ENCODE data around the gene RXRA.

Gene RXRA

GRCh38 chr9:134483361-134484184 lies 157.3 kb downstream of the RXRA start:
- no peak overlapping the region for H3K4me3 ChIP-seq (ENCODE audit: low read depth, low read length)

GRCh38 chr9:134484479-134484878 lies 158.2 kb downstream of the RXRA start:
- H3K4me3 ChIP-seq (ENCODE audit: low read depth, low read length), result no peak overlapping the region

DNA sequence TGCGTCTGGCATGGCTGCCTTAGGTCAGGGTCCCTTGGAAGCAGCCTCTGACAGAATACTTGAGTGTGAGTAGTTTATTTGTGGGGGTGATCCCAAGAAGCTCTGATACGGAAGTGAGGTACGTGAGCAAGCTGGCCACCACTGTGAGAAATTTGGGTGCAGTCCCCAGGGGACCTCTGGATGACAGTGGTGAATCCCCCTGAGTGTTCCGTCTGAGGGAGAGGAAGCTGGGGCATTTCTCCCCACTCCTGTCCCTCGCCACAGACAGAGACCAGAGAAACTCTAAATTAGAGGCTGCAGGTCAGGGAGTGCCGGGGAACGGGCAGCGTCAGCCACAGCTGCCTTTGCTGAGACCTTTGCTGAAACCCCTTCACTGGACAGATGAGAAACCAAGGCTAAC lies 159.4 kb downstream of the RXRA start:
- H3K4me3 ChIP-seq (ENCODE audit: low read depth, low read length), result no peak overlapping the region

GRCh38 chr9:134486143-134486591 lies 159.9 kb downstream of the RXRA start:
- no peak overlapping the region for H3K4me3 ChIP-seq (ENCODE audit: low read depth, low read length)

DNA sequence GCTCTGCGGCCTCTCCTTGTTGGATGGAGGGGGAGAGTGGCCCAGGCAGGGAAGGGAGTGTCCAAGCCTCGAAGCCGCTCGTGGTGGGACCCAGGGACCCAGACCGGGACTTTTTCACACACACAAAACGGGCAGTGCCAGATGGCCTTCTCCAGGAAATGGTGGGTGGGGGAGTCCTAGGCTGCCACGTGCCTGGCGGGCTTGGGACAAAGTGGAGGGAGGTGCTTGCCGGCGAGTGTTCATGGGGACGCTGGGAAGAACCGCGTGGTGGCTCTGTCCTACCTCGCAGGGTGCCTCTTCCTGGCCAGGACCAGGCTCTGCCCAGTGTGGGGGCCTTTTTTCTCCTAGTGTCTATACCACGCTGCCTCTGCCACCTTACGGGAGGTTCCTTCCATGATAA lies 160.3 kb downstream of the RXRA start:
- H3K4me3 ChIP-seq (ENCODE audit: low read depth, low read length), result no peak overlapping the region
